ENCODE data around the gene HMGN5. TPM values are rescaled to one million over a fixed set of nuclear protein-coding genes. Genes with fewer than 3 reads are reported as not detected.

Gene HMGN5
- total RNA-seq, 1 donor from 2014 or later: 1.2 TPM

DNA sequence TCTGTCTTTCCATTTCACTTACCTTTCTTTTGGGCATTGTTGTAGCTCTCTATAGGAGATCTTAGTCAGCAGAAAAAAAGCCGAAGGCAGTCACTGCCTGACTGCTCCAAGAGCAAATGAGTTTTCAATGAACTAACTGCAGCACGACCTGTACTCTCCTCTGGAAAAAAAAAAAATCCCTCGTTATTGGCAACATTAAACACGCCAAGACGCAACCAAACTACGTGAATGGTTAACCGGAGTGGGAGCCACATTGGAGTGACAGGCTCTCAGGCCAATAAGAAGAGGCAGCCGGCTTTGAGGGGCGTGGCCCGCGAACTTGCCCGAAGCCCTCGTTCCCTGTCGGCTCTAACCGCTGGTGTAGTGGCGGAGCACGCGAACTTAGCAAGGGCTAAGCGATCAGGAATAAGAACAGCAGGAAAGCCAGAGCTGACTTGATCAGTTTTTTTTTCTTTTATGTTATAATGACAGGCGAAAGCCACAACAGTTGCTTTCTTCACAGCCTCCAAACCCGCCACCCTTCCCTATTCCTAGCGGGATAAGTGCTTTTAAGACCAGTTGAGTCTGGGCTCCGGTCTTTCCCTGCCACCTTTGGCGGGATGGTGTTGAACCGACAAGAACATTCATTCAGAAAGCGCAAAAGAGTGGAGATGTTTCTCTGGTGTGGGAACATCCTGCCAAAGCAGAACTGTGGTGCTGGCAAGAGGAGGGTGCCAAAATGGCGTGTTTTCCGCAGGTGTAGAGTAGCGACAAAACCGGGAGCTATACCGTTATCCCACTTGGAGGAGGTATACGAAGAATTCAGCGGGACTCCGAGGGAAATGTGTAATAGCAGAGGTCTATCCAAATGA is 80.0 kb downstream of the HMGN5 start:
- Mint-ChIP-seq H3K27me3 (no peaks in the 10 kb centered on the region), H3K36me3 (ENCODE audit: low read depth) (peaks cover 4% of the 10 kb centered on the region), H3K27ac (peak overlapping the region; percentile 82), H3K9me3 (no peaks in the 10 kb centered on the region), H3K4me1 (peaks cover 10% of the 10 kb centered on the region), H3K4me3 (peak overlapping the region; percentile 93)
- ChIA-PET CTCF (no interaction called here), POLR2A (interaction anchor here (1.8 kb wide), 1 partner anchor 80 kb away, joined by 5 read pairs; the partner anchor contains the start of genes HMGN5 and SH3BGRL)
- TF ChIP-seq, protein P1, sequence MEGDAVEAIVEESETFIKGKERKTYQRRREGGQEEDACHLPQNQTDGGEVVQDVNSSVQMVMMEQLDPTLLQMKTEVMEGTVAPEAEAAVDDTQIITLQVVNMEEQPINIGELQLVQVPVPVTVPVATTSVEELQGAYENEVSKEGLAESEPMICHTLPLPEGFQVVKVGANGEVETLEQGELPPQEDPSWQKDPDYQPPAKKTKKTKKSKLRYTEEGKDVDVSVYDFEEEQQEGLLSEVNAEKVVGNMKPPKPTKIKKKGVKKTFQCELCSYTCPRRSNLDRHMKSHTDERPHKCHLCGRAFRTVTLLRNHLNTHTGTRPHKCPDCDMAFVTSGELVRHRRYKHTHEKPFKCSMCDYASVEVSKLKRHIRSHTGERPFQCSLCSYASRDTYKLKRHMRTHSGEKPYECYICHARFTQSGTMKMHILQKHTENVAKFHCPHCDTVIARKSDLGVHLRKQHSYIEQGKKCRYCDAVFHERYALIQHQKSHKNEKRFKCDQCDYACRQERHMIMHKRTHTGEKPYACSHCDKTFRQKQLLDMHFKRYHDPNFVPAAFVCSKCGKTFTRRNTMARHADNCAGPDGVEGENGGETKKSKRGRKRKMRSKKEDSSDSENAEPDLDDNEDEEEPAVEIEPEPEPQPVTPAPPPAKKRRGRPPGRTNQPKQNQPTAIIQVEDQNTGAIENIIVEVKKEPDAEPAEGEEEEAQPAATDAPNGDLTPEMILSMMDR (IDR thresholded peaks at IDR 0.05): no peak
- peak; percentile 70 for DNase-seq
- intact Hi-C loops (cut with micrococcal nuclease): loop anchor here (1.0 kb wide), 2 partner anchors 81 to 313 kb away; partner anchors contain the start of gene SH3BGRL
- ATAC-seq (ENCODE audit: low read depth): peak; percentile 95

DNA sequence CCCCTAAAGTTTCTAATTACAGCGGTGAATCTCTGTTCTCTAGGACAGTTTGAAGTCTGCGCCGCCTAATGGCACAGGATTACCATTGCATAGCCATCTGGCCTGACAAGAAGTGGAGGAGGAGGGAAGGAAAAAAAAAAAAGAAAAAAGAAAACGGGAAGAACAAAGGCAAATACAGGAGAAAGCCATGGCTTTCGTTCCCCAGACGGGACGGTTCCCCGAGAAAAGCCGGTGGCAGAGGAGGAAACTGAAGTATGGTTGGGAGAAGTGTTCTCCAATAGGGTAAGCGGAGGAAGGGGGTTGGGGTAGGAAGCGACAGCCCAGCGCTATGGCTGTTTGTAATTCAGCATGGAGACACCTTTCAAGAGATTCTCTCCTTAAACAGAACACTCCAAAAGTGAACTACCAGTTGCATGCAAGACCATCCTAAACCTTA is 80.8 kb downstream of the HMGN5 start:
- ChIA-PET CTCF (no interaction called here), POLR2A (interaction anchor here (1.8 kb wide), 1 partner anchor 81 kb away, joined by 5 read pairs; the partner anchor contains the start of genes HMGN5 and SH3BGRL)
- Mint-ChIP-seq H3K27me3 (no peaks in the 10 kb centered on the region), H3K36me3 (ENCODE audit: low read depth) (peaks cover 4% of the 10 kb centered on the region), H3K4me1 (peaks cover 10% of the 10 kb centered on the region), H3K27ac (peak overlapping the region; percentile 82), H3K9me3 (no peaks in the 10 kb centered on the region), H3K4me3 (peak overlapping the region; percentile 93)
- intact Hi-C loops (cut with micrococcal nuclease): loop anchor here (1.0 kb wide), 2 partner anchors 81 to 313 kb away; partner anchors contain the start of gene SH3BGRL
- TF ChIP-seq, protein P1 (IDR thresholded peaks at IDR 0.05): no peak
- peak; percentile 59 for ATAC-seq (ENCODE audit: low read depth)
- peak; percentile 15 for DNase-seq

DNA sequence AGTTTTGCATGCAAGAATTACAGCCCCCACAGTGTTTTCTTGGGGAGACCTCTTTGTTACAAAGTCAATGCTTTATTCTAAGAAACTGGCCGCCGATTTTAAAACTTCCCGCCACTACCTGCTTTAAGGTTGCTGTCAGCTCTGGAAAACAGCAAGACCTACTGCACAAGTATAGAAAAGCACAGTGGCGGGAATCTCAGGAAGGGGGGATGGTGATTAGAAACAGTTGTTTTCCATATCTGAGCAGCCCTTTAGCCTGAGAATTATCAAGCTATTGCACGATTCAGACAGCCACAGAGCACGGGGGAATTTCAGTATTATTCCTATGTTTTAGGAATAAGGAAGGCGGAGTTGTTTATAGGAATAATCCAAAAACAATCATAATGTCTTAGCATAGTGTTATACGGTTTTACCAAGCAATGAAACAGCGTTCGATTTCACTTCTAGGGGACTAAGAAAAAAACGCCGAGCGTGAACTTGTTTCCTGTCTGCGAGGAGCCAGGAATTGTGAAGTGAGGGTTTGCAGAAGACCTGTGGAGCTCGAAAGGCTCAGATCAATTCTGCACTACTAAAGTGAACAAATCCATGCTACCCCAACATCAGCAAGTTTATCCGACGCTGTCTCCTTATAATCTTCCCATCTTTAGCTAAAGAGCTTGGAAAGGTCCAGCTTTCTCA is 81.3 kb downstream of the HMGN5 start:
- ChIA-PET POLR2A (interaction anchor here (1.8 kb wide), 1 partner anchor 82 kb away, joined by 5 read pairs; the partner anchor contains the start of genes HMGN5 and SH3BGRL), CTCF (no interaction called here)

DNA sequence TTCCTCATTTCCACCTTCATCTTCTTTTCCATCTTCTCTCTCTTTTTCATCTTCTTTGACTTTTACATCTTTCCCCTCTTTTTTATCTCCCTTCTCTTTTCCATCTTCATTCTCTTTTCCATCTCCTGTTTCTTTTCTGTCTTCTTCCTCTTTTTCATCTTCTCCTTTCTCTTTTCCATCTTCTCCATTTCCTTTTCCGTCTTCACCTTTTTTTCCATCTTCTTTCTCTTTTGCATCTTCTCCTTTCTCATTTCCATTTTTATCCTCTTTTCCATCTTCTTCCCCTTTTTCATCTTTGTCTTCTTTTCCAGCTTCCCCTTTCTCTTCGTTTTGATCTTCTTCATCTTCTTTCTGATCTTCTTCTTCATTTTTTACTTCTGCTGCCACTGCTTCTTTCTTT is 87.0 kb downstream of the HMGN5 start:
- no peaks in the 10 kb centered on the region for H3K4me1 Mint-ChIP-seq
- H3K4me3 Mint-ChIP-seq: no peak overlapping the region
- no peaks in the 10 kb centered on the region for H3K27me3 Mint-ChIP-seq
- TF ChIP-seq, protein P1 (IDR thresholded peaks at IDR 0.05): no peak
- no peak for DNase-seq
- ATAC-seq (ENCODE audit: low read depth): no peak
- H3K36me3 Mint-ChIP-seq (ENCODE audit: low read depth): no peaks in the 10 kb centered on the region
- intact Hi-C loops (cut with micrococcal nuclease): no loop called here
- H3K9me3 Mint-ChIP-seq: no peaks in the 10 kb centered on the region
- POLR2A ChIA-PET: no interaction called here
- CTCF ChIA-PET: no interaction called here
- H3K27ac Mint-ChIP-seq: no peak overlapping the region

More for the DNA sequence above, 81.3 kb downstream of the HMGN5 start:
- TF ChIP-seq, protein P1 (IDR thresholded peaks at IDR 0.05): no peak
- Mint-ChIP-seq H3K4me1 (peaks cover 10% of the 10 kb centered on the region), H3K4me3 (peak overlapping the region; percentile 93), H3K27me3 (no peaks in the 10 kb centered on the region), H3K9me3 (no peaks in the 10 kb centered on the region), H3K27ac (peak overlapping the region; percentile 82), H3K36me3 (ENCODE audit: low read depth) (peaks cover 4% of the 10 kb centered on the region)
- ATAC-seq (ENCODE audit: low read depth): peak; percentile 8
- DNase-seq: no peak
- intact Hi-C loops (cut with micrococcal nuclease): no loop called here

DNA sequence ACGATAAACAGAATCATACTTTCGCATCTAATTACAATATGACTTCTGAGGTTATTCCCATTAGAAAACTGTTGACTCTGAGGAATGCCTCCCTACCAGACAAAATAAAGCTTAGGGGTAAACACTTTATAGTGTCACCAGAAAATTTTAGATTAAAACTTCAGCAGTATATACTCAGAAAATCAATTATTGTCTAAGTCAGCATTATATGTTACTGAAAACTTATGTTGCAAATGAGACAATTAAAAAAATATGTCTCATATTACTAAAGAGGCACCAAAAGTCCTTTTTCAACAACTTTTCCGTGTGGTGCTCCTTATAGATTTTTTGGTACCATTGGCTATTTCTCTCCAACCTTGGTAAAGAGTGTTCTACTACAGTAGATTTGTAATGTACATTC is 91.4 kb downstream of the HMGN5 start:
- Mint-ChIP-seq H3K36me3 (ENCODE audit: low read depth) (no peaks in the 10 kb centered on the region), H3K27ac (no peak overlapping the region), H3K4me1 (no peaks in the 10 kb centered on the region), H3K27me3 (no peaks in the 10 kb centered on the region), H3K4me3 (no peak overlapping the region), H3K9me3 (peaks cover 2% of the 10 kb centered on the region)
- intact Hi-C loops (cut with micrococcal nuclease): no loop called here
- ATAC-seq (ENCODE audit: low read depth) (no peak), DNase-seq (no peak)
- TF ChIP-seq, protein P1 (IDR thresholded peaks at IDR 0.05): no peak
- ChIA-PET POLR2A (no interaction called here), CTCF (no interaction called here)
